Heart left ventricle (tissue), 16 donors: ENCODE results near the gene HEBP1. TPM values are rescaled to one million over a fixed set of nuclear protein-coding genes. Genes with fewer than 3 reads are reported as not detected.

Experiments used
- ATAC-seq, 4 donors: fragments of 200-7000 bp; cut with Tn5 transposase; one replicate each; pipeline ENCODE4 v1.9.1; 2020 to 2022; ENCODE audit warnings: moderate library complexity in 4 of 4, mild to moderate bottlenecking in 3 of 4, moderate number of reproducible peaks in 1 of 4
- DNase-seq, 5 donors: peaks; one replicate each; pipeline ENCODE4 v3.0.0-alpha.2; 2020
- H3K27ac ChIP-seq, 12 donors: fragments of 200-600 bp; sonication (generic) in 4 of 12; one replicate each; pipeline versions ENCODE4 v1.5.0 to v1.8.0; 2016 to 2022; ENCODE audit warnings: mild to moderate bottlenecking in 2 of 12
- H3K27me3 ChIP-seq, 9 donors: fragments of 200-600 bp; sonication (generic) in 2 of 9; one replicate each; pipeline versions ENCODE4 v1.5.1 to v1.8.0; 2016 to 2022; ENCODE audit warnings: mild to moderate bottlenecking in 3 of 9
- H3K36me3 ChIP-seq, 9 donors: fragments of 200-600 bp; sonication (generic) in 2 of 9; one replicate each; pipeline versions ENCODE4 v1.5.0 to v1.8.0; 2018 to 2022; ENCODE audit warnings: mild to moderate bottlenecking in 2 of 9
- H3K4me1 ChIP-seq, 12 donors: fragments of 200-600 bp; sonication (generic) in 4 of 12; one replicate each; pipeline versions ENCODE4 v1.5.0 to v1.8.0; 2016 to 2022; ENCODE audit warnings: mild to moderate bottlenecking in 3 of 12
- H3K4me3 ChIP-seq, 12 donors: fragments of 200-600 bp; sonication (generic) in 4 of 12; one replicate each; pipeline versions ENCODE4 v1.5.0 to v1.8.0; 2017 to 2022; ENCODE audit warnings: mild to moderate bottlenecking in 9 of 12, moderate library complexity in 4 of 12
- H3K9me3 ChIP-seq, 12 donors: fragments of 200-600 bp; sonication (generic) in 4 of 12; one replicate each; pipeline versions ENCODE4 v1.5.0 to v1.8.0; 2016 to 2022; ENCODE audit warnings: mild to moderate bottlenecking in 1 of 12
- CTCF ChIP-seq, 12 donors: fragments of 200-600 bp; sonication (generic) in 4 of 12; IDR thresholded peaks; one replicate each; pipeline versions ENCODE4 v1.5.0 to v1.8.0; 2018 to 2022; ENCODE audit warnings: antibody characterized with exemption in 12 of 12, mild to moderate bottlenecking in 5 of 12
- POLR2A ChIP-seq, 2 donors: fragments of 450-650 bp; IDR thresholded peaks; one replicate each; pipeline ENCODE4 v1.6.1; 2017; ENCODE audit warnings: antibody characterized with exemption in 2 of 2, mild to moderate bottlenecking in 2 of 2, moderate library complexity in 2 of 2
- WGBS, 4 donors: extraction: QIAGEN DNeasy Blood & Tissue Kit in 2 of 4; methylation state at CpG; one replicate each; pipeline versions ENCODE4 v1.1.5 to v1.1.7; 2013 to 2018; 5-methylcytosine and 5-hydroxymethylcytosine counted together
- intact Hi-C, 10 donors: fragments of 100-400 bp; cut with DNase I; formaldehyde crosslinking; loops; one replicate each; pipeline versions ENCODE4 v1.11.1 to v1.14.2; 2022
- polyA plus RNA-seq, 2 donors: library from polyadenylated mRNA; stranded (reverse); fragments of 200-250 nt; gene quantifications; one replicate each; pipeline ENCODE4 v1.2.3, GENCODE V29; 2013
- total RNA-seq, 9 donors: library from RNA; depleted of rRNA in 2 of 9; stranded (reverse); fragments of >200 nt in 2 of 9; fragmentation: NEBNext Ultra II Directional in 3 of 9; extraction: Animal tissue kit (Norgen Biotek cat#: 25700) in 3 of 9; gene quantifications; one replicate each; pipeline versions ENCODE4 v1.1.0 to v1.2.4, GENCODE V29; 2016 to 2023
- donor health status: ischemic (EF 13 %, LVEDD 7.1; RV severe dilation, severe dysfunction).
- donor health status: healthy with polysubstance abuse.
- donor health status: DM: no; HTN: yes; CAD: no.
- donor health status: DM: no; HTN: no; CAD: no.
- donor health status: ischemic (EF 25% LVEDD 6.9; RV normal size, moderate dysfunction).
- donor health status: ischemic (EF 25% LVEDD 5.7; RV mildly dilated, moderate dysfunction).
- donor health status: healthy.
- donor health status: DM: yes; HTN: yes; CAD: no.
- donor health status: ischemic (EF 35%, LVEDD 5.7; RV mildly dilated, moderate dysfunction).
- donor health status: nonischemic (EF 11% LVEDD 7.7; RV severe dilation, severe dysfunction).
- donor health status: DM: yes; HTN: yes; CAD: no.
- donor health status: PGD.
- donor health status: ischemic (EF 29% LVEDD 5.4; RV normal size, mild dysfunction).
- donor health status: nonischemic (EF 23%, LVEDD 6.1; RV moderate dilation, normal function).

Gene HEBP1
- total and polyA plus RNA-seq, 11 donors = 26.3 to 88.1 (median 52.6) TPM

GRCh38 chr12:12943586-12944260, 56.3 kb downstream of the HEBP1 start:
- H3K27ac ChIP-seq = no peak overlapping the region
- ATAC-seq (no peak), DNase-seq (no peak)
- H3K27me3 ChIP-seq = no peaks in the 10 kb centered on the region
- no peak overlapping the region for H3K4me3 ChIP-seq
- intact Hi-C loops = no loop called here
- TF ChIP-seq POLR2A (IDR thresholded peaks at IDR 0.05) = no peak
- TF ChIP-seq CTCF (IDR thresholded peaks at IDR 0.05) = no peak
- no peaks in the 10 kb centered on the region for H3K9me3 ChIP-seq
- no peaks in the 10 kb centered on the region for H3K4me1 ChIP-seq
- H3K36me3 ChIP-seq = no peaks in the 10 kb centered on the region
- 84 to 90% (median 89%) methylated on average over 8 of the region's 8 CpGs for WGBS, 4 donors

- intact Hi-C loops = no loop called here
- Histone ChIP-seq H3K27me3 (no peaks in the 10 kb centered on the region), H3K9me3 (no peaks in the 10 kb centered on the region), H3K4me1 (no peaks in the 10 kb centered on the region), H3K4me3 (no peak overlapping the region), H3K27ac (no peak overlapping the region), H3K36me3 (no peaks in the 10 kb centered on the region)
- TF ChIP-seq POLR2A (IDR thresholded peaks at IDR 0.05) (no peak), CTCF (IDR thresholded peaks at IDR 0.05) (no peak)
- no peak for ATAC-seq
- 91 to 95% (median 93%) methylated on average over 10 of the region's 10 CpGs for WGBS, 4 donors
- DNase-seq = no peak
Measured at GRCh38 chr12:12941450-12942350, 58.4 kb downstream of the HEBP1 start.

GRCh38 chr12:12939888-12940287, 60.2 kb downstream of the HEBP1 start:
- Histone ChIP-seq H3K9me3 (no peaks in the 10 kb centered on the region), H3K4me1 (no peaks in the 10 kb centered on the region), H3K27me3 (no peaks in the 10 kb centered on the region), H3K36me3 (no peaks in the 10 kb centered on the region), H3K27ac (no peak overlapping the region), H3K4me3 (no peak overlapping the region)
- intact Hi-C loops = no loop called here
- WGBS, 4 donors = 79 to 91% (median 86%) methylated on average over 1 of the region's 1 CpG
- ATAC-seq (no peak), DNase-seq (no peak)
- TF ChIP-seq POLR2A (IDR thresholded peaks at IDR 0.05) (no peak), CTCF (IDR thresholded peaks at IDR 0.05) (no peak)

GRCh38 chr12:12938541-12938940, 61.5 kb downstream of the HEBP1 start:
- Histone ChIP-seq H3K9me3 (no peaks in the 10 kb centered on the region), H3K36me3 (no peaks in the 10 kb centered on the region), H3K27ac (no peak overlapping the region), H3K4me3 (no peak overlapping the region), H3K4me1 (no peaks in the 10 kb centered on the region), H3K27me3 (no peaks in the 10 kb centered on the region)
- WGBS, 4 donors = 81 to 83% (median 82%) methylated on average over 5 of the region's 5 CpGs
- TF ChIP-seq CTCF (IDR thresholded peaks at IDR 0.05) (no peak), POLR2A (IDR thresholded peaks at IDR 0.05) (no peak)
- DNase-seq (no peak), ATAC-seq (no peak)
- intact Hi-C loops = no loop called here
